Spinal cord (tissue), 10 donors: ENCODE measurements around the gene LCP2. TPM values are rescaled to one million over a fixed set of nuclear protein-coding genes. Genes with fewer than 3 reads are reported as not detected.

Experiments
- DNase-seq, 6 donors: peaks; one replicate each; pipeline versions ENCODE4 v3.0.0 to v3.0.0-alpha.2; 2013 to 2015; ENCODE audit warnings: low spot score in 6 of 6, low read depth in 4 of 6
- H3K27ac ChIP-seq: one replicate; pipeline ENCODE4 v1.5.1; 2013; ENCODE audit warnings: low read depth, low read length, control low read depth
- H3K27me3 ChIP-seq: one replicate; pipeline ENCODE4 v1.6.1; 2013; ENCODE audit warnings: low read length; ENCODE audit not compliant: control insufficient read depth, insufficient read depth
- H3K36me3 ChIP-seq: one replicate; pipeline ENCODE4 v1.6.1; 2013; ENCODE audit warnings: low read length; ENCODE audit not compliant: control insufficient read depth, insufficient read depth
- H3K4me1 ChIP-seq: one replicate; pipeline ENCODE4 v1.6.1; 2013; ENCODE audit warnings: low read length; ENCODE audit not compliant: control insufficient read depth, insufficient read depth
- H3K4me3 ChIP-seq: one replicate; pipeline ENCODE4 v1.5.1; 2013; ENCODE audit warnings: low read depth, low read length, control low read depth
- H3K9me3 ChIP-seq: one replicate; pipeline ENCODE4 v1.6.1; 2013; ENCODE audit warnings: low read length; ENCODE audit not compliant: control insufficient read depth, insufficient read depth
- WGBS: methylation state at CpG from one replicate; pipeline ENCODE4 v1.1.5; 2013; ENCODE audit warnings: missing lambda C conversion rate; ENCODE audit not compliant: insufficient coverage; 5-methylcytosine and 5-hydroxymethylcytosine counted together
- polyA plus RNA-seq, 2 donors: library from polyadenylated mRNA; unstranded; fragments of 120-200 nt; gene quantifications; one replicate each; pipeline ENCODE4 v1.2.1, GENCODE V29; 2013; ENCODE audit not compliant: insufficient read length in 2 of 2
- total RNA-seq, 2 donors: library from RNA; depleted of rRNA in 1 of 2; stranded (reverse); fragments of 120-200 nt in 1 of 2; fragments of >200 nt in 1 of 2; gene quantifications; one replicate each; pipeline versions ENCODE4 v1.2.3 to v1.2.4, GENCODE V29; 2013 to 2014
- donor health status: healthy.

Gene LCP2
- total and polyA plus RNA-seq, 4 donors = 6.0 to 10.2 (median 8.0) TPM

DNA sequence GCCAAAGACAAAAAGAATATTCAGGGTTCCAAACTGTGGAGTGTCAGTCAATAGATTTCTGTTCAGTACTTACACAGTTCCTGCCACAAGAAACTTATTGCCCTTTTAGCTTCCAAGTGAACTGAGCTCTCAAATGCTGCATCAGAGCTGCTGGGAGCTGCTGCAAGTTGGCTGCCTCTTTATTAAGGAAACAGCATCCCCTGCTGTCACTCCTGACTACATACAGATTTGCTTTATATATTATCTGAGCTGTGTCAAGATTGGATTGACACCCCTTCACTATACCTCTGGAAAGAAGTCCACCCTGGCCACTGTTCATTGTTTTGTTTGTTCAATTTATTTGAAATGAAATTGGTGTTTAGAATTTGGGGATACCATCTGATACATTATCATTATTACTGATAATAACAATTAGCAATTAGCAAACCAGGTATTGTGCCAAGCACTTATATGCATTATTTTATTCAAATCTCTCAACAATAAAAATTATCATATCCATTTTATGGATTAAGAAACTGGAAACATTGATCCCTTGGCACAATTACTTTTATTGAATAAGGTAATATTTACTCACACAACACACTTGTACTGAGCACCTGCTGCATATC is 81.2 kb downstream of the LCP2 start:
- no peaks in the 10 kb centered on the region for H3K9me3 ChIP-seq
- H3K36me3 ChIP-seq = no peaks in the 10 kb centered on the region
- H3K27ac ChIP-seq = no peak overlapping the region
- H3K4me3 ChIP-seq = no peak overlapping the region
- H3K4me1 ChIP-seq = peaks cover 12% of the 10 kb centered on the region
- DNase-seq = peak in 5 of 6 donors; percentile 56 to 96 (median 77)
- no peaks in the 10 kb centered on the region for H3K27me3 ChIP-seq

DNA sequence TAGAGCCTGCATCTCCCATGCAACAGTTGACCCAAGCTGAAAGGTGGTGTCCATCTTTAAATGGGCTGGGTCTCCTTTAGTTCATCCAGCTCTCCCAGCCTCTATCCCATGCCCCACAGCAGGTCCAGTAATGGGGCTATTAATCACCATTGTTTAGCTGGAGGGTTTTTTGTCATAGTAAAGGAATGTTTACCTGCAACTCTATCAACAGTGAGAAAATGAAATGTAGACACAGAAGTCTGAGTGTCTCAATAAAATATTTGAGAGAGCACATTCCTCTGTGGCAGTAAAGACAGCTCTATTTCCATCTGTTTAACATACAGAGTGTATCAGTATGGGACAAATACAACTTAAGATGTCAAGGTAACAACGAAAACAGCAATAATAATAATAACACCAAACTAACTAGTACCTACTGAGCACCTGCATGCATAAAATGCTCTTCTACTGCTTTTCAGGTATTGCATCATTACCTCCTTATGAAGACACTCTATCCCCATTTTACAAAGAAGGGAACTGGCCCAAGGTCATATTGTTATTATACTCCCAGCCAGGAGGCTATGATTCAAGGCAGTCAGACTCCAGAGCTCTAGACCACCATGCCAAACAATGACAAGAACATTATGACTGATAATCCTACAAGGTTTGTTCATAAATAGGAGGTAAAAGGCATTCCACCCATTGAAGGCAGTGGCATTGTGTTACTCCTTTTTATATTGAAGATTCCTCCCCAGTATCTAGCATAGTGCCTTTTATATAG is 85.8 kb downstream of the LCP2 start:
- Histone ChIP-seq H3K4me3 (no peak overlapping the region), H3K9me3 (no peaks in the 10 kb centered on the region), H3K27ac (no peak overlapping the region), H3K4me1 (no peaks in the 10 kb centered on the region), H3K36me3 (no peaks in the 10 kb centered on the region), H3K27me3 (no peaks in the 10 kb centered on the region)
- WGBS = 70% methylated on average over 1 of the region's 1 CpG
- no peak for DNase-seq

DNA sequence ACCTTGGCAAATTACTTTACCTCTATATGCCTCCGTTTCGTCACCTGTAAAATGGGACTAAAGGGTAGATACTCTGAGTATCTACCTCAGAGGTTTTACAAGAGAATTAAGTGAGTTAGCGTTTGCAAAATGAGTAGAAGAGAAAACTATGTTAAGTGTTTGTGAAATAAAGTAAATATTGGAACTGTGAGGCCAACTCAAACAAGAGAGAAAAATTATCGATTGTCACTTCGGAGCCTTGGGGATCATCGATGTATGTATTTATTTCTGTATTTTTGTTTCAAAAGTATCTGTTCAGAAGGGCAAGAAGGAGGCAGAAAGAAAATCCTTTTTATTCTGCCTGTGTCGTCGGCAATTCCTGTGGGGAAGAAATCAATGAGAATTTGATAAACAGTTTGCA is 90.6 kb downstream of the LCP2 start:
- Histone ChIP-seq H3K27ac (no peak overlapping the region), H3K27me3 (no peaks in the 10 kb centered on the region), H3K9me3 (no peaks in the 10 kb centered on the region), H3K36me3 (no peaks in the 10 kb centered on the region), H3K4me1 (no peaks in the 10 kb centered on the region), H3K4me3 (no peak overlapping the region)
- no peak for DNase-seq
- WGBS = 98% methylated on average over 4 of the region's 8 CpGs

DNA sequence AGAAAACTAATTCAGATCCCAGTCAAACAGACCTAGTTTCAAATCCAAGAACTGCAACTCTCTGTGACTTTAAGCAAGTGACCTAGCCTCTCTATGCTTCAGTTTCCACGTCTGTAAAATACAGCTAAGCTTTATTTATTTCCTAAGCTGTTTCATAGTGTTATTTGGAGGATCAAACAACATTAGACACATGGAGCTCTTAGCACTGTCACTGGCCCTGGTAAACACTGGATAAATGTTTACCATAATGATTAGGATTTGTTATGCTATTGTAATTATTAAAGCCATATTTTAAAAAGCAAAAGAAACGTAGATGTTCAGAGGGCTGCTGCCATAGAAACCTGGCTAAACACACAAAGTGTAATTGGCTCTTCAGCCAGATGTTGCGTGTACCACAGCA is 91.4 kb downstream of the LCP2 start:
- no peak for DNase-seq
- no peaks in the 10 kb centered on the region for H3K9me3 ChIP-seq
- H3K36me3 ChIP-seq = no peaks in the 10 kb centered on the region
- no peak overlapping the region for H3K4me3 ChIP-seq
- 71% methylated on average over 1 of the region's 3 CpGs for WGBS
- no peak overlapping the region for H3K27ac ChIP-seq
- H3K4me1 ChIP-seq = no peaks in the 10 kb centered on the region
- peaks cover 5% of the 10 kb centered on the region for H3K27me3 ChIP-seq

DNA sequence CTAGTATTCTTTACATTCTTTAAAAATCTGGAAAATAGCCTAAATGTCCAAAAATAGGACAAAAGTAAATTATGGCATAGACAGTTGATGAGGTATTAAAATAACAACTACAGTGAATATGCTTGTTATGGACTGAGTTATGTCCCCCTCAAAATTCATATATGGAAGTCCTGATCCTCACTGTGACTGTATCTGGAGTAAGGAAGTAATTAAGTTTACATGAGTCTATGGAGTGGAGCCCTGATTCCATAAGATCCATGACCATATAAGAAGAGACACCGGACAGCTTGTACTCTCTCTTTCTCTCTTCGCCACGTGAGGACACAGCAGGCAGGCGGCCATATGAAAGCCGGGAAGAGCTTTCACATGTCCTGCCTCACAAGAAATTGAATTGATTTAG is 93.4 kb downstream of the LCP2 start:
- no peaks in the 10 kb centered on the region for H3K9me3 ChIP-seq
- H3K4me1 ChIP-seq = no peaks in the 10 kb centered on the region
- no peaks in the 10 kb centered on the region for H3K36me3 ChIP-seq
- WGBS = 67% methylated on average over 5 of the region's 5 CpGs
- H3K27me3 ChIP-seq = peaks cover 5% of the 10 kb centered on the region
- H3K4me3 ChIP-seq = no peak overlapping the region
- H3K27ac ChIP-seq = no peak overlapping the region
- DNase-seq = no peak

DNA sequence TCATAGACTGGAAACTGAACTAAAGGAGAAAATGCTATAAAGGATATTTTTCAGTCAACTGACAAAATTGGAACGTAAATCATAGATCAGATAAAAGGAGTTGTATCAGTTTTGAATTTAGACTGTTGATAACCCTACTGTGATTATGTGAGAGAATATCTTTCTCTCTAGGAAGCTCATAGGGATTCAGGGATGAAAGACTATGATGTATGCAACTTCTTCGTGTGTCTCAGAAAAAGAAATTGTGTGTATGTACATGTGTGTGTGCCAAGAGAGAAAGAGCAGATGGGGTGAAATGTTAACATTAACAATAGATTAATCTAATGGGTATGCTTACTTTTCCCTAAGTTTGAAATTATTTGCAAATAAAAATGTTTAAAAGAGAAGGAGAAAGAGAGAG is 95.5 kb downstream of the LCP2 start:
- Histone ChIP-seq H3K27ac (no peak overlapping the region), H3K36me3 (no peaks in the 10 kb centered on the region), H3K27me3 (peaks cover 5% of the 10 kb centered on the region), H3K9me3 (no peaks in the 10 kb centered on the region), H3K4me1 (no peaks in the 10 kb centered on the region), H3K4me3 (no peak overlapping the region)
- WGBS = 88% methylated on average over 1 of the region's 2 CpGs
- DNase-seq = no peak

GRCh38 chr5:170201311-170201710 is 96.3 kb downstream of the LCP2 start:
- no peak for DNase-seq
- Histone ChIP-seq H3K9me3 (no peaks in the 10 kb centered on the region), H3K27ac (no peak overlapping the region), H3K36me3 (no peaks in the 10 kb centered on the region), H3K27me3 (peaks cover 5% of the 10 kb centered on the region), H3K4me1 (peaks cover 1% of the 10 kb centered on the region), H3K4me3 (no peak overlapping the region)
- 100% methylated on average over 1 of the region's 2 CpGs for WGBS

DNA sequence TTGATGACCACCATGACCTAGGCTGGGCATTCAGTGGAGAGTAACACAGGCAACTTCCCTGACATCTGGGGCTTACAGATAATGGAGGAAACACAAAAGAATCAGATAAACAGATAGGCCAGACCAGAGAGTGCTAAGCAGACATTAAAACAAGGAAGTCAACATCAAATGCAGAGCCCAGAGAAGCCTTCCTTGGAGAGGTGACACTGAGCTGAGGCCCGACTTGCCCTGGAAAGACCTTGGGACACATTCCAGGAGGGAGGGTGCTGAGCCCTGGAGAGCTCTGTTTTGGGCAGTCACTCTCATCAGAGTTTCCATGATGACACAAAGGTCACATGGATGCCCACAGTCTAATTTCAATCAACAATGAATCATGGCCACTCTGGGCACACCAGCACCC is 96.7 kb downstream of the LCP2 start:
- WGBS = 40% methylated on average over 1 of the region's 1 CpG
- H3K36me3 ChIP-seq = no peaks in the 10 kb centered on the region
- no peaks in the 10 kb centered on the region for H3K9me3 ChIP-seq
- peaks cover 5% of the 10 kb centered on the region for H3K27me3 ChIP-seq
- peaks cover 6% of the 10 kb centered on the region for H3K4me1 ChIP-seq
- H3K27ac ChIP-seq = no peak overlapping the region
- H3K4me3 ChIP-seq = no peak overlapping the region
- DNase-seq = no peak
